Measurements from ENCODE around the gene NOCT. TPM values are rescaled to one million over a fixed set of nuclear protein-coding genes. Genes with fewer than 3 reads are reported as not detected.
A peak's percentile ranks its signal among the peaks of the same experiment; 100 is the strongest.

NOCT gene
- total and polyA plus RNA-seq, 2 experiments from 2014 or later: 9.9 to 20.8 TPM

DNA sequence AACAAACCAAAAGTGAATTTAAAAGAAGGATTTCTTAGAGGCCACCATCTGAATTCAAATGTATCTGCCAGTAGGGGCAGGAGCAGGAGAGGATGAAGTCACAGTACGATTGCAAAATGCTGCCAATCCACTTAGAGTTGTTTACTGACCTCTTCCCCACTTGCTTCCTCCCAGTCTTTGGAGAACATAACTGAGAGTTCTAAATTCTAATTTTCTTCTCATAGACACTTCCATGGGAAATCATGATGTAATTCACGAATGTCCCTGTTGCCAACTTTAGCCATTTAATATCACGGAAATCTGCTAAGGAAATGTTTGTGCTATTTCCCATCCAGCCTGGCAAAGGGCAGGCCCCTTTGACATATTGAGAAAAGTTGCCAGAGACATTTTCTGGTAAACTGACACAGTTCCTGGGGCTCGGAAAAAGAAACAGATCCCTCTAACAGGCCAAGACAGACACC is 33.6 kb upstream of the NOCT start:
- no peaks in the 10 kb centered on the region for H3K4me1 ChIP-seq (ENCODE audit: insufficient read depth)
- peak; percentile 63 for DNase-seq (ENCODE audit: low spot score)
- no peaks in the 10 kb centered on the region for H3K9me3 ChIP-seq (ENCODE audit: low read depth)
- H3K27me3 ChIP-seq: no peaks in the 10 kb centered on the region
- no peaks in the 10 kb centered on the region for H3K36me3 ChIP-seq (replicated peaks; ENCODE audit: insufficient read depth, low read depth)
- peak overlapping the region; percentile 24 for H3K27ac ChIP-seq
- WGBS (ENCODE audit: low lambda C conversion rate, missing lambda C conversion rate): 57% methylated on average over 4 of the region's 4 CpGs
- H3K4me2 ChIP-seq: no peak overlapping the region
- no peaks in the 10 kb centered on the region for H3K79me2 ChIP-seq
- H2AFZ ChIP-seq: no peak overlapping the region
- TF ChIP-seq, protein P1, sequence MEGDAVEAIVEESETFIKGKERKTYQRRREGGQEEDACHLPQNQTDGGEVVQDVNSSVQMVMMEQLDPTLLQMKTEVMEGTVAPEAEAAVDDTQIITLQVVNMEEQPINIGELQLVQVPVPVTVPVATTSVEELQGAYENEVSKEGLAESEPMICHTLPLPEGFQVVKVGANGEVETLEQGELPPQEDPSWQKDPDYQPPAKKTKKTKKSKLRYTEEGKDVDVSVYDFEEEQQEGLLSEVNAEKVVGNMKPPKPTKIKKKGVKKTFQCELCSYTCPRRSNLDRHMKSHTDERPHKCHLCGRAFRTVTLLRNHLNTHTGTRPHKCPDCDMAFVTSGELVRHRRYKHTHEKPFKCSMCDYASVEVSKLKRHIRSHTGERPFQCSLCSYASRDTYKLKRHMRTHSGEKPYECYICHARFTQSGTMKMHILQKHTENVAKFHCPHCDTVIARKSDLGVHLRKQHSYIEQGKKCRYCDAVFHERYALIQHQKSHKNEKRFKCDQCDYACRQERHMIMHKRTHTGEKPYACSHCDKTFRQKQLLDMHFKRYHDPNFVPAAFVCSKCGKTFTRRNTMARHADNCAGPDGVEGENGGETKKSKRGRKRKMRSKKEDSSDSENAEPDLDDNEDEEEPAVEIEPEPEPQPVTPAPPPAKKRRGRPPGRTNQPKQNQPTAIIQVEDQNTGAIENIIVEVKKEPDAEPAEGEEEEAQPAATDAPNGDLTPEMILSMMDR (IDR thresholded peaks at IDR 0.05; ENCODE audit: poor library complexity): peak; percentile 16
- TF ChIP-seq EZH2phosphoT487 (IDR thresholded peaks at IDR 0.05; ENCODE audit: low read depth, severe bottlenecking, unreplicated experiment): no peak
- H4K20me1 ChIP-seq (ENCODE audit: insufficient read depth, poor library complexity, severe bottlenecking): no peaks in the 10 kb centered on the region
- H3K4me3 ChIP-seq: no peak overlapping the region
- H3K9me2 ChIP-seq (replicated peaks; ENCODE audit: insufficient read depth): no peaks in the 10 kb centered on the region

GRCh38 chr4:138982754-138983153 is 32.8 kb upstream of the NOCT start:
- Histone ChIP-seq H3K27me3 (no peaks in the 10 kb centered on the region), H3K4me3 (no peak overlapping the region), H3K36me3 (replicated peaks; ENCODE audit: insufficient read depth, low read depth) (no peaks in the 10 kb centered on the region), H3K4me1 (ENCODE audit: insufficient read depth) (no peaks in the 10 kb centered on the region), H4K20me1 (ENCODE audit: insufficient read depth, poor library complexity, severe bottlenecking) (no peaks in the 10 kb centered on the region), H3K27ac (no peak overlapping the region), H3K9me3 (ENCODE audit: low read depth) (no peaks in the 10 kb centered on the region), H2AFZ (no peak overlapping the region), H3K4me2 (no peak overlapping the region), H3K79me2 (no peaks in the 10 kb centered on the region), H3K9me2 (replicated peaks; ENCODE audit: insufficient read depth) (no peaks in the 10 kb centered on the region)
- WGBS (ENCODE audit: low lambda C conversion rate, missing lambda C conversion rate): 90% methylated on average over 7 of the region's 7 CpGs
- TF ChIP-seq EZH2phosphoT487 (IDR thresholded peaks at IDR 0.05; ENCODE audit: low read depth, severe bottlenecking, unreplicated experiment): no peak
- no peak for TF ChIP-seq EZH2 (IDR thresholded peaks at IDR 0.05; ENCODE audit: borderline replicate concordance)
- TF ChIP-seq, protein P1 (IDR thresholded peaks at IDR 0.05; ENCODE audit: poor library complexity): no peak
- no peak for DNase-seq (ENCODE audit: low spot score)

DNA sequence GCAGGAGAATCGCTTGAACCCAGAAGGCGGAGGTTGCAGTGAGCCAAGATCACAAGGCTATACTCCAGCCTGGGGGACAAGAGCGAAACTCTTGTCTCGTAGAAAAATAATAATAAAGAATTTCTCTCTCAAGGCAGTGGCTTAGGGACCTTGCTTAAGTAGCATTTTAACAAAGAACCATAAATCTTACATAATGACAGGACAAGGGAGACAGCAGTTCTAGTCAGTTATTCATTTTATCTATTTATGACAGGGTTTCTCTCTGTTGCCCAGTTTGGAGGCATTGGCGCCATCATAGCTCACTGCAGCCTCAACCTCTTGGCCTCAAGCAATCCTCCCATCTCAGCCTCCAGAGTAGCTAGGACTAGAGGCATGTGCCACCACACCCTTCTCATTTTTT is 31.9 kb upstream of the NOCT start:
- Histone ChIP-seq H4K20me1 (ENCODE audit: insufficient read depth, poor library complexity, severe bottlenecking) (no peaks in the 10 kb centered on the region), H3K27me3 (no peaks in the 10 kb centered on the region), H3K4me3 (no peak overlapping the region), H3K4me2 (no peak overlapping the region), H3K36me3 (replicated peaks; ENCODE audit: insufficient read depth, low read depth) (no peaks in the 10 kb centered on the region), H2AFZ (no peak overlapping the region), H3K9me3 (ENCODE audit: low read depth) (no peaks in the 10 kb centered on the region), H3K4me1 (ENCODE audit: insufficient read depth) (no peaks in the 10 kb centered on the region), H3K27ac (no peak overlapping the region), H3K9me2 (replicated peaks; ENCODE audit: insufficient read depth) (no peaks in the 10 kb centered on the region), H3K79me2 (no peaks in the 10 kb centered on the region)
- DNase-seq (ENCODE audit: low spot score): no peak
- 96% methylated on average over 5 of the region's 5 CpGs for WGBS (ENCODE audit: low lambda C conversion rate, missing lambda C conversion rate)
- TF ChIP-seq EZH2 (IDR thresholded peaks at IDR 0.05; ENCODE audit: borderline replicate concordance): no peak
- TF ChIP-seq EZH2phosphoT487 (IDR thresholded peaks at IDR 0.05; ENCODE audit: low read depth, severe bottlenecking, unreplicated experiment): no peak
- TF ChIP-seq, protein P1 (IDR thresholded peaks at IDR 0.05; ENCODE audit: poor library complexity): no peak

- Histone ChIP-seq H4K20me1 (ENCODE audit: insufficient read depth, poor library complexity, severe bottlenecking) (no peaks in the 10 kb centered on the region), H3K4me1 (ENCODE audit: insufficient read depth) (no peaks in the 10 kb centered on the region), H3K27me3 (no peaks in the 10 kb centered on the region), H3K4me3 (no peak overlapping the region), H3K36me3 (replicated peaks; ENCODE audit: insufficient read depth, low read depth) (no peaks in the 10 kb centered on the region), H3K4me2 (no peak overlapping the region), H3K27ac (no peak overlapping the region), H3K9me2 (replicated peaks; ENCODE audit: insufficient read depth) (no peaks in the 10 kb centered on the region), H2AFZ (no peak overlapping the region), H3K9me3 (ENCODE audit: low read depth) (no peaks in the 10 kb centered on the region), H3K79me2 (no peaks in the 10 kb centered on the region)
- TF ChIP-seq EZH2 (IDR thresholded peaks at IDR 0.05; ENCODE audit: borderline replicate concordance) (no peak), EZH2phosphoT487 (IDR thresholded peaks at IDR 0.05; ENCODE audit: low read depth, severe bottlenecking, unreplicated experiment) (no peak)
- TF ChIP-seq, protein P1 (IDR thresholded peaks at IDR 0.05; ENCODE audit: poor library complexity): no peak
- no peak for DNase-seq (ENCODE audit: low spot score)
- WGBS (ENCODE audit: low lambda C conversion rate, missing lambda C conversion rate): 88% methylated on average over 1 of the region's 1 CpG
Measured at GRCh38 chr4:138984647-138985046, 30.9 kb upstream of the NOCT start.

All from hepatocyte (in vitro differentiated cells).